Measurements from ENCODE around the gene MYBBP1A. TPM values are rescaled to one million over a fixed set of nuclear protein-coding genes. Genes with fewer than 3 reads are reported as not detected.
"Not testable (repeated sequence)": the region's sequence is repeated elsewhere in the genome, so short reads cannot be mapped to it uniquely, and the experiment has no call there.

MYBBP1A gene
- total RNA-seq: 10 to 100 TPM; 18.5 to 71.4 (median 46.4) TPM
- polyA plus RNA-seq: 10 to 100 TPM; 12.7 to 24.3 TPM
- long read RNA-seq, donor 1, full-length matches to known transcripts: 4 of 40 reads
- long read RNA-seq, donor 1, partial matches to known transcripts: 18 of 40 reads
- long read RNA-seq, donor 1, other reads (novel, unspliced or antisense): 18 of 40 reads
- long read RNA-seq, donor 2, partial matches to known transcripts: 12 of 13 reads
- long read RNA-seq, donor 2, other reads (novel, unspliced or antisense): 0 of 13 reads
- long read RNA-seq, donor 3, full-length matches to known transcripts: 32 of 68 reads
- long read RNA-seq, donor 3, partial matches to known transcripts: 19 of 68 reads
- long read RNA-seq, donor 3, other reads (novel, unspliced or antisense): 17 of 68 reads

GRCh38 chr17:4554997-4555799 lies at the start of gene MYBBP1A:
MYBBP1A (minus strand) TSS chr17:4555384; CDS start chr17:4555324, 60 bp downstream.
- Histone ChIP-seq H3K4me3 (peak within 1 kb of the TSS; percentile 66), H3K27me3 (no peaks in the 10 kb centered on the region), H3K9me3 (no peaks in the 10 kb centered on the region), H3K4me1 (ENCODE audit: insufficient read depth) (peaks cover 9% of the 10 kb centered on the region), H3K36me3 (no peaks in the 10 kb centered on the region), H3K27ac (peak within 1 kb of the TSS; percentile 42 to 44)
- WGBS, 3 donors: 0 to 1% (median 1%) methylated on average over 64 to 69 of the region's 69 CpGs
- DNase-seq: peak; percentile 95 to 98 (median 97)
- TF ChIP-seq EP300 (IDR thresholded peaks at IDR 0.05): no peak
- TF ChIP-seq CTCF (IDR thresholded peaks at IDR 0.05): no peak
- no peak for TF ChIP-seq POLR2A (IDR thresholded peaks at IDR 0.05)
- intact Hi-C loops (cut with DNase I): loop anchor here in 1 of 4 donors (10.0 kb wide), 1 partner anchor 130 kb away; no protein-coding TSS in a partner anchor

GRCh38 chr17:4604736-4605135 lies 49.6 kb upstream of the MYBBP1A start:
- H3K9me3 ChIP-seq; DNase-seq; H3K27me3 ChIP-seq; intact Hi-C loops (cut with DNase I); H3K36me3 ChIP-seq; H3K4me3 ChIP-seq: not testable (repeated sequence)
- H3K27ac ChIP-seq: peak overlapping the region; percentile 55 to 86
- WGBS, 3 donors: 68 to 71% (median 70%) methylated on average over 11 of the region's 11 CpGs
- H3K4me1 ChIP-seq (ENCODE audit: insufficient read depth): peaks cover 19% of the 10 kb centered on the region

GRCh38 chr17:4604111-4604644 lies 49.0 kb upstream of the MYBBP1A start:
- peak; percentile 87 to 94 (median 92) for DNase-seq
- intact Hi-C loops (cut with DNase I): no loop called here
- H3K9me3 ChIP-seq: no peaks in the 10 kb centered on the region
- H3K27me3 ChIP-seq: no peaks in the 10 kb centered on the region
- 33 to 43% (median 43%) methylated on average over 18 of the region's 18 CpGs for WGBS, 3 donors
- H3K27ac ChIP-seq: peak overlapping the region; percentile 55 to 86
- H3K36me3 ChIP-seq: no peaks in the 10 kb centered on the region
- no peak for TF ChIP-seq EP300 (IDR thresholded peaks at IDR 0.05)
- TF ChIP-seq CTCF (IDR thresholded peaks at IDR 0.05): no peak
- TF ChIP-seq POLR2A (IDR thresholded peaks at IDR 0.05): no peak
- H3K4me3 ChIP-seq: no peak overlapping the region
- peaks cover 25% of the 10 kb centered on the region for H3K4me1 ChIP-seq (ENCODE audit: insufficient read depth)

GRCh38 chr17:4602041-4602440 lies 46.9 kb upstream of the MYBBP1A start:
- H3K4me1 ChIP-seq (ENCODE audit: insufficient read depth): peaks cover 26% of the 10 kb centered on the region
- WGBS, 3 donors: 74 to 78% (median 76%) methylated on average over 5 of the region's 5 CpGs
- H3K27ac ChIP-seq: no peak overlapping the region
- no peaks in the 10 kb centered on the region for H3K9me3 ChIP-seq
- no peak for DNase-seq
- no peak overlapping the region for H3K4me3 ChIP-seq
- intact Hi-C loops (cut with DNase I): no loop called here
- H3K36me3 ChIP-seq: no peaks in the 10 kb centered on the region
- no peak for TF ChIP-seq CTCF (IDR thresholded peaks at IDR 0.05)
- TF ChIP-seq EP300 (IDR thresholded peaks at IDR 0.05): no peak
- no peak for TF ChIP-seq POLR2A (IDR thresholded peaks at IDR 0.05)
- H3K27me3 ChIP-seq: no peaks in the 10 kb centered on the region
